ENCODE measurements around the gene CFAP206. TPM values are rescaled to one million over a fixed set of nuclear protein-coding genes. Genes with fewer than 3 reads are reported as not detected.

The CFAP206 gene
- 0.26 and 0.40 TPM in 2 replicates for total RNA-seq (2014; rRNA removed; shearing (Covaris generic))
- polyA plus RNA-seq (2014; cell fraction: nucleus; rRNA removed) = not detected in 2 replicates

DNA sequence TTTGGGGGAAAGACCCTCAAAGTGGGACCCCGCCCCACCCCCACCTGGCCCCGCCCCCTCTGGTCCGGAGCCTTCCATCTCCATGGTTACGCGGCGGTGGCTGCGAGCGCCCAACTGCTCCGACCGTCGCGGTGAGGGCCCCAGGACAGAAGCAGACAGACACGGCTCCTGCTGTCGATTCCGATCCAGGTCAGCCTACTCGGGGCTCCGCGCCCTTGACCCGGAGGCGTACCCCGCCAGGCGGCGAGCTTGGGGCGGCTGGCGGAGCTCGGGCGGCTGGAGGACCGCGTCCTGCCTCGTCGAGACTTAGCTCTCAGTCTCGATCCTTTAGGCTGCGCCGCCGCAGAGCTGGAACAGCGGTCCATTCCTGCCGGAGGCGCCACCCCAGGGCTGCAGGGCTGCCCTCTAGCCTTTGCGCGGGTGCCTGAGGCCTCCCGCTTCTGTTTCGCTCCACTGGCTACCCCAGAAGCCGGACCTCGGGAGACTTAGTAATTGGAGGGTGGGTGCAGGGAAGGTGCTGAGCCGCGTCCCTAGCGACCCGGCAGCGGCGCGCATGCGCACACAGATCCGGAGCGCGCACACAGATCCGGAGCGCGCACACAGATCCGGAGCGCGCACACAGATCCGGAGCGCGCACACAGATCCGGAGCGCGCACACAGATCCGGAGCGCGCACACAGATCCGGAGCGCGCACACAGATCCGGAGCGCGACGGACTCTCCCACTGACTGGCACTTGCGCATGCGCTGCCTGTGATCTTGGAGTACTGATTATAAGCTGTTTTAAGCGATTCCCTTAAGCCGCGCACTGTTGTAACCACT lies at the start of gene CFAP206:
Gene CFAP206, plus strand, starts transcription at position 72 of the 820 bp plus-strand sequence. CDS start 1,868 bp downstream, outside the sequence.
- DNase-seq (ENCODE audit: extremely low read depth, low read depth) = peak; percentile 65

GRCh38 chr6:87364602-87365252 lies 43.0 kb upstream of the CFAP206 start:
- no peak for DNase-seq (ENCODE audit: extremely low read depth, low read depth)

DNA sequence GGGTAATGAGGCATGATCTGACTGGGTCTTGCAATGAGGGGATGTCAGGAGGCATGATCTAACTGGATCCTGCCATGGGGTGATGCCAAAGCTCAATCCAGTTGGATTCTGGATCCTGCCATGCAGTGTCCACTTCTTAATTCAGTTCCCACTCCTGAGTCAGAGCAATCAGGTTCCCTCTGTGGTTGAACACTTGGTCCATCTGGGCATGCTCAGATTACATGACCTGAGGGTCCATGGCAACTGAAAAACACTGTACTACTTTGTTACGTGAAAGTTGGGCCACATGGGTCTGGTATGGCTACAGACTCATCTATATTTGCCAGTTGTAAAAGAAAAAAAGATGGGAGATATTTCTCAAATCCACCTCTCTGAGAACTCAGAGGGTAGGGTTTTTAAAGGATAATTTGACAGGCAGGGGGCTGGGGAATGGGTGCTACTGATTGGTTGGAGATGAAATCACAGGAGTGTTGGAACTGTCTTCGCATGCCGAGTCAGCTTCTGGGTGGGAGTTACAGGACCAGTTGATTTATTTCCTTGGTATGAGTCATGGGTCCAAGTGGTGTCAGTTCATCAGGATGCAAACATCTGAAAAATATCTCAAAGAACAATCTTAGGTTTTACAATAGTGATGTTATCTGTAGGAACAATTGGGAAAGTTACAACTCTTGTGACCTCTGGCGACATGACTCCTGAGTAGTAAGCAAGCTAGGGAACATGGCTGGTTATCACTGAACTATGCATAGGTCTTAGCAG lies 41.5 kb upstream of the CFAP206 start:
- DNase-seq (ENCODE audit: extremely low read depth, low read depth) = no peak

GRCh38 chr6:87366899-87367298 lies 40.9 kb upstream of the CFAP206 start:
- no peak for DNase-seq (ENCODE audit: extremely low read depth, low read depth)

GRCh38 chr6:87373377-87373776 lies 34.4 kb upstream of the CFAP206 start:
- DNase-seq (ENCODE audit: extremely low read depth, low read depth) = no peak

- DNase-seq (ENCODE audit: extremely low read depth, low read depth) = no peak
Measured at GRCh38 chr6:87375315-87375714, 32.5 kb upstream of the CFAP206 start.

DNA sequence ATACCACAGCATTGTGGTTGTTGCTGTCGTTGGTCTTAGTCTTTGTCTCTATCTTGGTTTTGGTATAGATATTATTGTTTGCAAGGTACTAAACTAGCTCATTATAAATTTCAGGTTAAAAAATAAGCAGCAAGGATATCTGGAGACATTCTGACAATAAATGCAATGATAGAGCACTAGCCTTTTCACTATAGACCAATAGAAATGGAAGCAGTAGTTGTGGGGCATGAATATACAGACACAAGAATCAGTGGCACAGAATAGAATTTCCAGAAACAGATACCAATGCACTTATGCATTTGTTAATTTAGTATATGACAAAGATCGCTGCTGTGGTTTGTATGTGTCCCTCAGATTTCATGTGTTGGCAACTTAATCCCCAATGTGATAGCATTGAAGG lies 31.1 kb upstream of the CFAP206 start:
- no peak for DNase-seq (ENCODE audit: extremely low read depth, low read depth)

DNA sequence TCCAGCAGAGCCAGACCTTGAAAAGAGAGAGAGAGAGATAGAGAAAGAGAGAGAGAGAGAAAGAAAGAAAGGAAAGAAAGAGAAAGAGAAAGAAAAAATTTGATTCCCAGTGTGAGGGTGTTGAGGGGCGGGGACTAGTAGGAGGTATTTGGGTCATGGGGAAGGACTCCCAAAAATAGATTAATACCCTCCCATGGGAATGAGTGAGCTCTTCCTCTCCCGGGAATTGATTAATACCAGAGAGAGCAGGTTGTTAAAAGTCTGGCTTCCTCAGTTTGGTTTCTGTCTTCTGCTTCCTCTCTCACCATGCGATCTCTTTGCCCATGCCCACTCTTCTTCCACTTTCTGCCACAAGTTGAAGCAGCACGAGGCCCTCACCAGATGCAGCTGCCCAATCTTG lies 28.8 kb upstream of the CFAP206 start:
- DNase-seq (ENCODE audit: extremely low read depth, low read depth) = no peak

GRCh38 chr6:87382861-87383260 lies 24.9 kb upstream of the CFAP206 start:
- DNase-seq (ENCODE audit: extremely low read depth, low read depth) = no peak

GRCh38 chr6:87384038-87384437 lies 23.7 kb upstream of the CFAP206 start:
- DNase-seq (ENCODE audit: extremely low read depth, low read depth) = no peak

GRCh38 chr6:87384449-87384848 lies 23.3 kb upstream of the CFAP206 start:
- DNase-seq (ENCODE audit: extremely low read depth, low read depth) = no peak

DNA sequence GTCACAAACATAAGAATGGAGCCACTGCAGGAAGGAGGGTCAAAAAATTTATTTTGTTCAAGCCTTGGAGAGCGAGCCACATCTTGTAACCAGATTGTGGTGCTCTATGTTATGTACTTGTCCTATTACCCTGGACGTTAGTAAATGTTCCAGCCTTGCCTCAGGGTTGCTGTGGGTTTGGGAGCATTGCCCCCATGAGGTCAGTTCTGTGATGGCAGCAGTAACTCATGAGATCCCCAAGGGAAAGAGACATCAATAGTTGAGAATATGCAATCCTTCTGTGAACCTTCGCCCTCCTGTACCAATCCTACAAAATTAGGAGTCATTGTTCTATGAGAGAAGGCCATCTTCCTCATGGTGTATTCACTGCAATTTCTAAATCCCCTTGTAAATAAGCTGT lies 16.4 kb upstream of the CFAP206 start:
- peak; percentile 26 for DNase-seq (ENCODE audit: extremely low read depth, low read depth)

DNA sequence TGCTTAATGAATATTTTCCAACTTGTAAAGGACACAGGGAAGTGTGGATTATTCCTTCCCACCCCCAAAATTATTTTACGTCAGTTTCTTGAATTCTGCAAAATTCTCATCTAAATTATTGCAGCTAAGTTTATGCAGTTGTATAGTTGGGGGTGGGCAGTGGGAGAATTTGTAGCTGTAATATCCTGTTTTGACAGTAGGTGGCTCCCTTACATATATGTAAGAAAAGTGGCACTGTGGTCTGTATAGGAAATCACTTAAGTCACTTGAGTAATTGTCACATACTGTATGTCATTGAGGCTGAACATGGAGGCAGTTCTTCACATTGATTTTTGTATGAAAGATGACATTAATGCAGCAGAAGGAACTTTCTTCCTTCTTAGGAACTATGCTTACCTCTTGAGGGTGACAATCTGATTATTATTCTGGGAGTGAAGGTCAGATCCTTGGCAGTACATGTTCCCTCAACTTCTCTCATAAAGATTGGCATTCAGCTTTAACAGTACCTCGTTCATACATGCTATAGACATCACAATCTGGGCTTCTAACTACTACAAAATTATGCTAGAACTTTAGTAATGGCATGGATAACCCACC lies 14.6 kb upstream of the CFAP206 start:
- peak; percentile 33 for DNase-seq (ENCODE audit: extremely low read depth, low read depth)

DNA sequence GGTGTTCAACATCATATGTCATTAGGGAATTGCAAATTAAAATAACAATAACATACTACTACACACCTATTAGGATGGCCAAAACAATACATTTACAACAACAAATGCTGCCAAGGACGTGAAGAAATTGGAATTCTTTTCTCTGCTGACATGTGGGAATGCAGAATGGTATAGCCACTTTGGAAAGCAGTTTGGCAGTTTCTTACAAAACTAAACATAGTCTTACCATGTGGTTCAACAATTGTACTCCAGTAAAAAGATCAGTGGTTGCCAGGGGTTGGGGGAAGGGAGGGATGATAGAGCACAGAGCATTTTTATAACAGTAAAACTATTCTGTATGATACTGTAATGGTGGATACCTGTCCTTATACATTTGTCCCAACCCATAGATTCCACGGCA lies 12.3 kb upstream of the CFAP206 start:
- DNase-seq (ENCODE audit: extremely low read depth, low read depth) = no peak

- no peak for DNase-seq (ENCODE audit: extremely low read depth, low read depth)
Measured at GRCh38 chr6:87396595-87397392, 11.0 kb upstream of the CFAP206 start.

- no peak for DNase-seq (ENCODE audit: extremely low read depth, low read depth)
Measured at GRCh38 chr6:87397656-87398055, 10.1 kb upstream of the CFAP206 start.

GRCh38 chr6:87401832-87402231 lies 5.9 kb upstream of the CFAP206 start:
- no peak for DNase-seq (ENCODE audit: extremely low read depth, low read depth)

GRCh38 chr6:87407561-87407900 lies 241 bp upstream of the CFAP206 start:
- DNase-seq (ENCODE audit: extremely low read depth, low read depth) = peak; percentile 1

DNA sequence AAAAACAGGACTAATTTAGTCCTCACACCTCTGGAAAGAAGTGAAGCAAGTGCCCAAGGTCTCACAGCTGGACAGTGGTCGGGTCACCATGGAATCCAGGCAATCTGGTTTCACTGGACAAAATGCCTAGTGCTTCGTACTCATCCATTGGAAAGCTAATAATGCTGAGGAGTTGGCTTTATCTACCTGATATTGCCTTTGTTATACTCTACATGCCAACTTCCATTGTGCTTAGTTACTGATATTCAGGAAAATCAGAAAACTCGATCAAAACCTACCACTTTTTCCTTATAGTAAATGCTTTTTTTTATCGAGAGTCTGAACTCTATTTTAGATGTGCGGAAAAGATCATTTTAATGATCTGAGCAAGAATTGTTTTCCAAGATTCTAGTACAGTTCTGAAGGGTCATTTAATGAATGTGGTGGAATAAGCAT lies 966 bp downstream of the CFAP206 start:
- DNase-seq (ENCODE audit: extremely low read depth, low read depth) = no peak

DNA sequence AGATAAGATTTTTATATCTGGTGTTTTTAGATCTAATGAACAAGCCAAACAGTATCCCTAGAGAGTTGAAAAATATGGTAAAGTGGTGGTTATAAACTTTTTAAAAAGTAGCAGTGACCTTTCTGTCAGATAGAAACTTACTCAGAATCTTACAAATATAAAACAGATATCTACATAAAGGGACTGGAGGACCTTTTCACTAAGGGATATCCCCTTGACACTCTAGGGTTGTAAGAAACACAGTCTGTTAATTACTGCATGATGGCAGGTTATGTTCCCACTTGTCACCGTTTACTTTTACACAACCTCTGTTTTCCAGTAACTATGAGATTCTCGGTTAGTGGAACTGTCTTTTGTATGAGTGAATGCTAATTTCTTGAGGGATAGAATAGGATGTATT lies 11.5 kb downstream of the CFAP206 start:
- no peak for DNase-seq (ENCODE audit: extremely low read depth, low read depth)
